DMS 273 treated with DMSO at 0.1 percent for 48 hours (cell line): ENCODE results near the gene ZBTB20.

Experiments used
- DNase-seq: peaks from one replicate; lab custom pipeline; 2025; lab: John Stamatoyannopoulos, UW

Gene ZBTB20

DNA sequence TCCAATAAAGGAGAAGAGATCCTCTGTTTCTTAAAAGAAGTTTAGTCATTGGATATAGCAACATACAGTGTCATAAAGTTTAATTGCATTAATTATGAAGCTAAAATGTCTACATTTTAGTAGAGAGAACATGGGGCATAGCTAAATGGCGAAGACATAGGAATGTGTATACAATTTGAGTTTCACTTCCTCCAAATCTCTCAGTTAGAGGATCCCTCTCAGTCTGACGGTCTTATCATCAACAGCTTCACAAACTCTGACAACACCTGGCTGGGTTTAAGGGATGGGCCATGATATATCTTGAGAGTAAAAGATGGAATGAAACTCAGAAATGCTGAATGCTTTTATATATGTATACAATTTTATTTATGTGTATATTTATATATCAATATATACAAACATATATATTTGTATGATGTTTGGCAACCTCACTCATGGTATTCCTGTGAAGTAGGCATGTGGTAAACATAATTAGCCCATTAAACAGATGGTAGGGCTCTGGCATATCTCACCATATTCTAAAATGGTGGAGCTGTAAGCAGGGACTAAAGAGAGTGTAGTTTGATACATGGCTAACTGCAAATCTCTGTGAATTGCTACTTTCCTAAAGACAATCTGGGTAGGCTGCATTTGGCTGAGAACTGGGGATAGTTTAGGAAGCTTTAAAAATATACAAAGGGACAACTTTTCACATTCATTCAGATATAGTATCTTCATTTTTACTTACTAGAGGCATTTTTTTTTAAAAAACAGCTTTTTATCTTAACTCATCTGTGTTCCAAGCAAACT is 741.7 kb downstream of the ZBTB20 start:
- no peak for DNase-seq

DNA sequence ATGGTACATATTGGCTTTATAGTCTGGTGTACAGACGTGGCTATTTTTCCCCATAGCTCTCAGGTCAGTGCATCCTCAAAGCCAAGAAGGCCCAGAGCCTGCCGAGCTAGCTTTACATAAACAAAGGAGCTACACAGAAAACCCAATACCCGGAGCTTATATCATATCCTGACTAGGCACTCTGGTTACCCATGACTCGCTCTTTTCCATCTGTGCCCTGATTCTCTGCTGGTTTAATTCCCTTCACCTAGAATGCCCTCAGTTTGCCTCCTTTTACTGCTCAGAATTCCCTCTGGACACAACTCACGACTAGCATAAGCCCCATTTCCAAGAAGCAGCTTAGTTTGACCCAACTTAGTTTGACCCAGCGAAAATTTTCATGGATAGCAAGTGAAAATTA is 742.5 kb downstream of the ZBTB20 start:
- DNase-seq, result peak; percentile 69

DNA sequence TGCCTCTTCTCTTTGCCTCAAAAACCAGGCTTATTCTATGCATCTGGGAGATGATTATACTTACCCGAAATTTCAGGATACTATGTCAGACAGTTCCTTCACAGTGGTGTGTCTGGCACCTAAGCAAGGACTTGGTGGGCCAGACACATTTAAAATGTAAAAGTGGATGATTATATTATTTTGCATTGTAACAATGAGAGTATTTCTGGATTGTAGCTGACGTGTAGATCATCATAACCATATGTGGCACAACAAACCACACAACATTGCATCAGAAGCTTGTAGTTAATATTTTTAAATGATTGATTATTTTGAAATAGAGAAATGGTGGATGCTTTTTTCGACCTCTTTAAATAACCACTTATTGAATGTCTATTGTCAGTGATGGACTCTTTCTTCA is 744.2 kb downstream of the ZBTB20 start:
- DNase-seq, result no peak

DNA sequence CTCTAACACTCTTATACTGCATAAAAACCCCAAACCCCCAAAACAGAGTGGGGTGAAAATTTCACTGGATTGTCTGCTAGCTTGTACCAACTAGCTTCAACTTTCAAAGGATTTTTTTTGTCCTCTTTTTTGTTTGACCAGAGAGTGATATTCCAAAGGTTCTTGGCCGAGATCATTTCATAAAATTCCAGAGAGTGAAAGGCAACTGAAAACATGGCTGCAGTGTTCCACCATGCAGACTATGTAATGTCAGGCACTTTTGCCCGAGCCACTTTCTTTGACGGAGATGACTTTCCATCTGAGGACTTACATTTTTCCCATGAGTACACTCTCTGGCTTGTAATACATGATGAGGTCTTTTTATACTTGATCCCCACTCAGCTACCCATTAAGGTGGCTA is 745.7 kb downstream of the ZBTB20 start:
- DNase-seq, result no peak

DNA sequence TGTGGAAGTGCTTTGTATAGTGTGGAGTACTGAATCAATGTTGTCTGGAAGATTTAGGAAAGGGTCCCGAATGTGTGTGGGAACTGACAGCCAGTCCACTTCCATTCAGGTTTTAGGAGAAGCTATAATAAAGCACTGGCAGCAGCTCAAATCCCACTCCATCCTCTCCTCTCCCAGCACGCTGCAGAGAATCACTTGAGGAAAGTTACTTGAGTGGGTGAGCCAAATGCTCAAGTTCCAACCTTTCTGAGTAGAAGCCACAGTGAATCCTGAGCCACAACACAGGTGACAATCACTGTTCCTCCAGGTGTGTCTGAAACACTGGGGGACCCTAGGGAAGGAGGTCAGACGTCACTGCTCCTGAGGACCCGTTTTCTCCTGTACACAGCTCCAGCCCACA is 746.7 kb downstream of the ZBTB20 start:
- no peak for DNase-seq

DNA sequence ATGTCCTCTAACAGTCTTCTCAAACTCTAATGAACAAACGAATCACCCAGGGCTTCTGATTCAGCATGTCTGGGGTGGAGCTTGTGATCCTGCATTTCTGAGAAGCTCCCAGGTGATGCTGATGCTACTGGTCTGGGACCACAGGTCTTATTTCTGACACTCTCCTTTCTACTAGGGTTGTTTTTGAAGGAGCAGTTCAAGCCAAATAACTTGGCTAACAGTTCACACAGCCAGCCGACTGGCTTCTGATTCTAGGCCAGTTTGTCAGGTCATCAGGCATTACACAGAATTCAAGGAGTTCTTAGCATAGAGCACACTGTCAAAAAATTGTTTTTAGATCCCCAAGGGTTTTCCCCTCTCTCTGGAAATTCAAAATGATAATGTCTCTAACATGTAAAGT is 752.5 kb downstream of the ZBTB20 start:
- DNase-seq, result no peak

DNA sequence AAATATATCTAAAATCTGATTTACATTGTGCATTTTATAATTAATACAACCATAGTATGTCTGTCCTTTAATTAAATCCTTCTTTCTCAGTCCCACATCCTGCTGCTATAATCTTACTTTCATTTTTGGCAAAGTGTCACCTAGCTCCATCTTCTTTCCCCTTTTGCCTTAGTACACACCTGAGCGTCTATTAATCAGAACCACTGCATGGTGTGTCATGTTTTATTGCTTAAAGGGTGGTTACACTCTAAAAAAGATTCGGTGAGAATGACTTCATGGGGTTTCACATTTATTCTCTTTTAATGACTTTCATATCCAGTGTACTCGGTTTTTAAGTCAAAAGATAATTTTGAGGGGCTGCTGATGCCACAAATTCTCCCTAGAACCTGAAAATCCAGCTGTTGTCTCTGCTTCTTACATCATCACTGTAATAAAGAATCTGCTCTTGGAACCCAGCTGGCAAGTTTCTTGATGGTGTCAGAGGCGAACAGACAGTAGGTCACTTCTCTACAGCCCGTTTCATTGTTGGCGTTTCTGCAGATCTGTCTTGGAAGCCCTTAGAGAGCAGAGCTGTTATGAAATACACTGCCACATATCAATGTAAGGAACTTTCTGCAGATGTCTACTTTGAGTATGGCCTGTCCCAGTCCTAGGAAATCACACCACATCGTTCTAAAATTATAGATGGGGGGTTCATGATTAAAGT is 753.6 kb downstream of the ZBTB20 start:
- no peak for DNase-seq

DNA sequence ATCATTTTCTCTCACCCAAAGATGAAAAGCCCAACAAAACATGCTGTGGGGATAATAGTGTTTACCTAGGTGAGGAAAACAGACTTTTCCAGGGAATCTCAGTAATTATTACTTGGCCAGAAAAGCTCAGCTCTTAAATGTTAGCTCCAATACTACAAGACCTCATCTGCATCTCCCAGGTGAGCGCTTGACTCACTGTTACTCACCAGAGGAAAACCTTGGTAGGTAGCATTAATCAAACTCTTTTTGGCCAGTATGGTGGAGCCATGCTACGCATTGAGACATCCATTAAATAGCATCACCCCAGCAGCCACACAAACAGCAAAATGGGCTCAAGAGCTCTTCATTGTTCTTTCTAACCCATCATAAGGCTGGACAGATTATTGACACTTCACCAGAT is 754.3 kb downstream of the ZBTB20 start:
- no peak for DNase-seq

DNA sequence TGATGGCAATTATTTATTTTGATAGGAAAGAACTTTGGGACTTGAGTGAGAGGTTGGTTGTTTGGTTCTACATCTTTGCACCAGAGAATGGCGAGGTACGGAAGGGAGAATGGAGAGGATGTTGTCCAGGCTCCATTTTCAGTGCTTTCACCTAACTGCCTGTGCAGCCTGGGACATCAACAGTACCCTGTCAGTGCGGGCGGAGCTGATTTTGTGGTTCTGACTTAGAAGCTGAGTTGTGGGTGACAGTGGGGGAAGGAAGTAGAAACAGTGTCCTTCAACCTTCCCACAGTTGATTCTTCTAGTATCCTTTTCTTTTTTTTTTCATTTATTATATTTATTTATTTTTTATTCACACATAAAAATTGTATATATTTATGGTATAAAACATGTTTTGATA is 757.9 kb downstream of the ZBTB20 start:
- no peak for DNase-seq

DNA sequence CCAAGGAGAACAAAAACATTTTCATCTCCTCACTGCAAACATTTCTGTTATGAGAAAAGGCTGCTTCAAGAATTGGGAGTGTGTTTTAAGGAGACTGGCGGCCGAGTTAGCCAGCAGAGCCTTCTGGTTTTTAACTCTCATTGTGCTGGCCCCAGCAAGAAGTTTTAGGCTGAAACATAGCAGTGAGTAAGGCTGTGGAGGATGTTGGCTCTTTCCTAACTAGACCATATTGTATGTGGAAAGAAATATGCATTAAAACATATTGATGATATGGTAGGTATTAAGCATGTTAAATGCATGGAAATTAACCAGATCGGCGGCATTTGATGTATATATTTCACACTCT is 762.6 kb downstream of the ZBTB20 start:
- no peak for DNase-seq

DNA sequence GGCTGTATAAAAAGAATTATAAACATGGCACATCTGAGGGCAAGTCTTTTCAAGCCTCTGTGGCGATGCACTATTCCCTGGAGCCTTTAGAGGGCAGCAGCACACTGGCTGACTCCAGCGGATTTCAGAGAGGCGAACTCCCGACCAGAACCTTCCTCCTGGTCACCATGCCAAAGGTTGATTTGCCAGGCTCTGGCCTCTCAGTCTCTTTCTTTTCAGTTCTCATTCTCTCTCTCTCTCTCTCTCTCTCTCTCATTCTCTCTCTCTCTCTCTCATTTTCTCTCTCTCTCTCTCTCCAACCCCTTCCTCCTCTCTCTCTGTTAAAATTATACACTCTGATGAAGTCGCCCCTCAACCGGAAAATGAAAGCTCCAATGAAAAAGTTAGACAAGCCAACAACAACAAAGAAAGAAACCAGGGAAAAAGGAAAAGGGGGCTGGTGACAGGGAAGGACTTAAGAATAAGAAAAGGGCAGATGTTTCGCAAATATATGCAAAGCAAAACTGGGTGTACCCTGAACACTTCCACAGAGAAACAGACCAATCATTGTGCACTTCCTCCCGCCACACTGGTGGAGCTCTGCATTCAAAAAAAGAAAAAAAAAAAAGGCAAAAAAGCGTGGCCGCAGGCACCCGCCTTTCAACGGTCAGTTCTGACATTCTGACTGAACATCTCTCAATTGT is 763.1 kb downstream of the ZBTB20 start:
- peak; percentile 63 for DNase-seq

DNA sequence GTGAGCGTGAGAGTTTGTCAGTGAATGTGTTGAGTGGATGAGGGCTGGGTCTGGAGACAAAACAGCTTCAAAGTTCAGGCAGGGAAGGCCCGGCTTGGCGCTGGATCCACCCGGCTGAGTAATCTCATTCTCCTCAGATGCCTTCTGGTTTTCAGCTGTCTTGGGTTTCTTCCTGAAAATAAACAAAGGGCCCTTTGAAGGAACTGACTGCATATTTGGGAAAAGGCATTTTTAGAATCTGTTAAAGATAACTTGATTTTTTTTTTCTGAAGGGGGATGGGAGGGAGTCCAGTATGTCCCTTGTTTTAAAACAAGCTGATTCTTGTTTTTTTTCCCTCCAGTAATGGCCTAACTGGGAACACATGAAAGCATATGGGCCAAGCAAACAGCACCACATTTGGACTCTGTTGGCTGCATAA is 766.8 kb downstream of the ZBTB20 start:
- DNase-seq, result no peak

DNA sequence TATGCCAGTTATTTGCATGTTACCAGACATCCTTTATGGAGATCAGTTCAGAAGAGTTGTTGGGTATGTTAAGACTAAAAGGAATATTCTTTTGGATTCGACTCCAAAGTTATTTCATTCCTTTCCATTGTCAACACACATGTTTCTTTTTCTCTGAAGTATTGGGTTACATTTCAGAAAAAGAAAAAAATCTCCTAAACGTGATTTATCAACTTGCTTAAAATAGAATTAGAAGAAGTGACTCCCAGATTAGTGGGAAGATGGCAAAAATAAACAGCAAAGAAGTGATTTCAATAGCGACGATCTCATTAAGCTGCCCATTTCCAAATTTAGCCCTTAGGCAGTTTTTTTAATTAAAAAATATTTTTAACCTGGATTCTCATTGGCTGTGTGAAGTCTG is 767.8 kb downstream of the ZBTB20 start:
- no peak for DNase-seq

DNA sequence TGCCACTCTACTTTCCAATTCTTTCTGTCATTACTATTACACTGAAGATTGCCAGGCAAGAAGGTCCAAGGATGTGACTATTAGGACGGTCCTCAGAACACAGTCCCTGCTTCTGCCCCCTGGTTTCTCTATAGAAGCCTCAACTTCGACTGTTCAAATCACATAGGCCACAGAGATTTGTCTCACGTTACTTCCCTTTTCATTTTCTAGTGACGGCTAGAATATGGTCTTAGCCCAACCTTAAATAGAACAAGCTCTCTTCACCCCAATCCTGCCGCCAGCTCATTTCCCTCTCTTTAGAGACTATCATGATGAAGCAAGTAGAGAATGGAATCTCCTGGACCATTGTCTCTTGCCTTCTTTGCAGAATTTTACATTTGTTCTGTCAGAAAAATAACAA is 768.3 kb downstream of the ZBTB20 start:
- DNase-seq, result no peak

DNA sequence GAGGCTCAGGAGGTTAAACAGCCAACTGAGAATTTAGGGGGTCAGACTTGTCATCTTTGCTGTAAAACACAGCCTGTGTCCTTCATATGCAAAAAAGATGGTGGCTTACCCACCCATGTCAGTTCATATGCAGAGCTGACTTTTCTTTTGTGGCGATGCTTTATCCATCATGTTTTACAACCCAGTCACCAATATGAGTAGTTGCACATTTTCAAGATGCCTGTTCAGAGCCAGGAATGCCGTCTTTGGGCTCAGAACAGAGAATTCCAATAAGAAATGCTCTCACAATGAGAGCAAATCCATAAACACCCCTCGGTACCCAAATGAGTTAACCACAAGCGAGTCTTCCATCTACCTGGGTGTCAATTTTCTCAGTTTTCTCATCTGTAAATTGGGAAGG is 769.7 kb downstream of the ZBTB20 start:
- no peak for DNase-seq

DNA sequence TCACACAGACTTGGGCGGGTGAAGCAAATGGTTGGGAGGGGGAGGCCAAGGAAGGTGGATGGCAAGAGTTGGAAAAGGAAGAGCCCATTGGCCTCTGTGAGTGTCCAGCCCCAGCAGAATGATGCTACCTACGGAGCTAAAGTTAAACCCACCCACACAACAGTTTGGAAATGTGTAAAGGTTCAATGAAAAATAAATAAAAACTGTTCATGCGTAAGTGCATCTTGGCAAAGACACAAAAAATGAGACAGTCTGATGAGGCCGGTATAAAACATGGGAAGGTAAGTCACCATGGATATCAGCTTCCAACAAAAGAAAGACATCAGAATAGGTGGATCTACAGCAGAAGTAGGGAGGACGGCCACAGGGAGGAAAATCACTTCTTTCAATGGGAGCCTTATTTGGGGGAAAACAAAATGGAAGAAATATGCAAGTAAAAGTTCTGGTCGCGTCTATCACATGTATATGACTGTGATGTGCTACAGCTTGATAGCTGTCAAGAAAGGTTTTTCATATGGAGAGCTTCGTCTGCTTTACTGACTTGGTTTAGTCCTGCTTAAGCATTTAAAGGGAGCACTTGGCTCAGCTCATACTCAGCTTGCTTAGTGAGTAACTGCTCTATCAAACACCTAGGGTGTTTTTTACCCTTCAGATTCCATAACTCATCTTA is 770.4 kb downstream of the ZBTB20 start:
- DNase-seq, result no peak

DNA sequence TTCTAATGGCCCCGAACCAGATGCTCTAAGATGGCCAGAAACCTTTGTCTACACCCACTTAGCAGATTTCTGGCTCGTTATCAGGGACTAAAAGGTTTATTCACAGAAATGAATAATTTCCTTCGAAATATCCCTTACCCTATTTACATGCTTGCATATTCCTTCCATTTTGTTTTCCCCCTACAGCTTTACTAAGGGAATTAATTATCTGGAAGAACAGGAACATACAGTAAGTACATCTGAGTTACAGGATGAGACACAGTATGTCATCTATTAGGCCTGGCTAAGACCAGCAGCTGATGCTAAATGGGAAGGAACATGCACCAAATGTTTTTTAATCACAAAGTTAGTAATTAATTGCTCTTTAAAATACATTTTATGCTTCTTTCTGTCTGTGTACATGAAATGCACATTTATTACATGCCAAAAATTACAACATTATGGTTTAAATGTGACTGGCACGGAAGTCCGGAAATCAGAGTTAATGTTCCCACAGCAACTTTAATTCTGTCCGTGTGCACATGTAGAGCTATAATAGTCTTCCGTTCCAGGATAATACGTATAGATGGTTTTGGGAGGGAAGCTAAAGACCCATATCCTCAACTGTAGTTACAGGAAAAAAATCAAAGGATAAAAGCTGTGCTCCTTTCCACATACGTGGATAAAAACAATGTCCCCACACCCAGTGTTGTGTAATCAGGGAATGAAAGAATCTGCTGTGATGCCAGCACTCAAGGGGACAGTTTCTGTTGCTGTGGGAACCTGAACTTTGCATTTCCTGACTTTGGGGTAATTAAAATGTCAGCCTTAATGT is 771.3 kb downstream of the ZBTB20 start:
- DNase-seq, result no peak

DNA sequence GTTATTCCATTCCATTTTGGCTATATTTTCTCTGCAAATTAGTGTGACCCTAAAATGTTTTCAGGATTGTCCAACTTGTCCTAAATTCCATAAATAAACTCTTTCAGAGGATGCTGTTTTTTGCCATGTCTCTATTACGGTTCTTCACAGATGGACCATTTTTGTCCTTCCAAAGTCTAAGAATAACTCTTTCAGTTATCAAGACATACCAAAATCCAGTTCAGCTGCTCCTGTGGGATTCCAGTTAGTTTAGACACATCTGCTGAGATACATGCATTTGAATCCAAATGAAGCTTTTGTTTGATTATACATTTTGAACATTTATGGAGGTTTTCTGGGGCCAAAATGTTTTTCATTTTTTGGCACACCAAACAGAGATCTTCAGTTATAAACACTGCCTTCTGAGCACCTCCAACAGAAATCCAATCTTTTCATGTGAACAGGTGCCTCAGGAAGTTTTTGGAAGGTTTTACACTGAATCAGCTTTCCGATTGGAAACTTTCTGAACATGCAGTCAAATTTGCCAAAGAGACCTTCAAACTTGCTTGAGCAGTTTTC is 772.6 kb downstream of the ZBTB20 start:
- no peak for DNase-seq

DNA sequence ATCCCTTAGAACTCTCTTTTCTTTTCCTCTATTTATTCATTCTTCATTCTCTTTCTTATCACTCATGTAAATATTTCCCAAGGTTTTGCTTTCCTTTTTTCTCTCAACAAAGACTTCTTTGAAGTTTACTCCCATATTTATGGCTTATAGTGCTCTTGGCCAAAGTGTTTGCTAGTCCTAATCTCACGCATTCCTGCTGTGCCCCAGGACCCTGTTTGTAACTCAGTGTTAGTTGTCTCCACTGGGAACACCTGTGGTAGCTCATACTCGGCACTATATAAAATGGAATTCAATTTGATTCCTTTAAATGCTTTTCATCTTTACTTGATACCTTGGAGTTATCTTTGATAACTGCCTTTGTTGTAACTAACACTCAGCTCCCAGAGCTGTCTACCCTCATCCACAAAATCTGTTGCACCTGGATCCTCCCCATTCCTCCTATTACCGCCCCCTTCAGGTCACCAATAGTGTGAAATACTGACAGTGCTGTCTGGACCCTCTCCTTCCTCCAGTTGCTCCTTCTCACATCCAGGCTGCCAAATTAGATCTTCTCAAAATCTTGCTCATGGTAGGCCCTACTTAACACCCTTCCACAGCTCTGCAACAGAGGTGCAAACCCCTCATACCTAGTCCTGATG is 776.4 kb downstream of the ZBTB20 start:
- DNase-seq, result no peak

DNA sequence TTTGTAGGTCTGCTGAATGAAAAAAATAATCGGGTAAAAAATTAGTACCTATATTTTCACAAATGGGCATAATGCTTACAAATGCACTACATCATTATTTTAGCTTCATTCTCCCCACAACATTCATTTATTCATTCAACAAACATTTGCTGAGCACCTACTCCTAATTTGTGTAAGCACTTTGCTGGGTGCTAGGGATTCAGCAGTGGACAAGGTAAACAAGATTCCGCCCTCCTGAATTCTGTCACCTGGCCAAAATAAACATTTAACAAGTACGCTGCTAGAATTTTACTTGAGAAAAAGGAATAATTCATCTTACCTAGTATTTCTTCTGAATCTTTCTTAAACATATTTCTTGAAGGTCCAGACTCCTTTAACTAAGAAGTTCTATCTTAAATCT is 781.2 kb downstream of the ZBTB20 start:
- DNase-seq, result no peak
